K562 (cell line): ENCODE data around the gene SYPL2. TPM values are rescaled to one million over a fixed set of nuclear protein-coding genes. Genes with fewer than 3 reads are reported as not detected.

Source experiments
- ATAC-seq: fragments of 200-7000 bp; cut with Tn5 transposase; 3 replicates; pipeline ENCODE4 v1.9.1; 2020; ENCODE audit warnings: moderate library complexity
- BruUV-seq: library from RNA; stranded (reverse); fragments of 400-500 nt; replicated peaks from 2 replicates; lab custom pipeline; 2021; lab: Mats Ljungman, UMichigan
- CTCF ChIA-PET: fragments of 300-600 bp; formaldehyde crosslinking; extraction: SDS; loops from one replicate; lab custom pipeline; 2021; ENCODE audit warnings: low intra/inter-chr PET ratio; lab: Yijun Ruan, JAX
- POLR2A ChIA-PET: fragments of 300-600, 350-650 bp; sonication (Branson Sonifier 250); formaldehyde crosslinking; extraction: SDS; loops from one replicate; lab custom pipeline; 2021; ENCODE audit warnings: antibody characterized with exemption, inconsistent platforms; lab: Yijun Ruan, JAX
- DNase-seq, 4 experiments: peaks; one replicate each; pipeline versions ENCODE4 v3.0.0 to v3.0.0-alpha.2; 2011 to 2018; ENCODE audit warnings: low spot score in 3 of 4, mixed read lengths in 3 of 4; ENCODE audit errors: extremely low read depth in 1 of 4
- FAIRE-seq: peaks from 2 replicates; lab custom pipeline; 2011; peaks lifted over from hg19 to GRCh38; lab: Jason Lieb, UNC
- H2AFZ ChIP-seq: 2 replicates; pipeline ENCODE4 v1.6.0; 2011; ENCODE audit warnings: low read depth, low read length, control low read depth, inconsistent platforms
- H3K27ac ChIP-seq: fragments of 200-600 bp; 3 replicates; pipeline ENCODE4 v1.8.0; 2011; ENCODE audit warnings: low read depth, mild to moderate bottlenecking, control low read depth, inconsistent platforms, low read length, moderate library complexity, mixed read lengths; ENCODE audit errors: extremely low read depth
- H3K27me3 ChIP-seq, 2 experiments: fragments of 300-600 bp in 1 of 2; 2 replicates in 1 of 2; 3 replicates in 1 of 2; pipeline versions ENCODE4 v1.6.0 to v1.8.0; 2011; ENCODE audit warnings: inconsistent platforms in 2 of 2, low read length in 2 of 2, mild to moderate bottlenecking in 1 of 2, mixed read lengths in 1 of 2, moderate library complexity in 1 of 2; ENCODE audit not compliant: control insufficient read depth in 2 of 2, insufficient read depth in 2 of 2
- H3K36me3 ChIP-seq: fragments of 300-600 bp; 3 replicates; pipeline ENCODE4 v1.8.0; 2011; ENCODE audit warnings: mild to moderate bottlenecking, low read length, inconsistent platforms; ENCODE audit not compliant: control insufficient read depth, insufficient read depth
- H3K4me1 ChIP-seq, 2 experiments: fragments of 200-600 bp in 1 of 2; replicated peaks in 1 of 2; 2 replicates in 1 of 2; 3 replicates in 1 of 2; pipeline versions ENCODE4 v1.5.1 to v1.8.0; 2011; ENCODE audit warnings: inconsistent platforms in 2 of 2, low read length in 2 of 2, mild to moderate bottlenecking in 1 of 2, mixed read lengths in 1 of 2, moderate library complexity in 1 of 2; ENCODE audit not compliant: control insufficient read depth in 2 of 2, insufficient read depth in 2 of 2
- H3K4me2 ChIP-seq: 2 replicates; pipeline ENCODE4 v1.6.1; 2011; ENCODE audit warnings: low read length, control low read depth, inconsistent platforms, mixed read lengths; ENCODE audit not compliant: insufficient read depth
- H3K4me3 ChIP-seq: fragments of 200-600 bp; sonication (generic), shearing (Covaris generic); 2 replicates; pipeline ENCODE4 v1.5.1; 2016; ENCODE audit warnings: control low read depth, inconsistent platforms
- H3K79me2 ChIP-seq: fragments of 200-600 bp; 3 replicates; pipeline ENCODE4 v1.8.0; 2011; ENCODE audit warnings: low read length, inconsistent platforms; ENCODE audit not compliant: control insufficient read depth, insufficient read depth
- H3K9ac ChIP-seq, 2 experiments: 2 replicates each; pipeline versions ENCODE4 v1.6.0 to v1.6.1; 2011; ENCODE audit warnings: low read depth in 2 of 2, low read length in 2 of 2, control low read depth in 1 of 2, inconsistent platforms in 1 of 2, mild to moderate bottlenecking in 1 of 2, mixed read lengths in 1 of 2; ENCODE audit not compliant: insufficient read depth in 1 of 2
- H3K9me1 ChIP-seq: one replicate; pipeline ENCODE4 v1.6.0; 2011; ENCODE audit warnings: inconsistent platforms, mild to moderate bottlenecking, low read length, moderate library complexity; ENCODE audit not compliant: control insufficient read depth, insufficient read depth
- H3K9me3 ChIP-seq: replicated peaks from 2 replicates; pipeline ENCODE4 v1.5.1; 2011; ENCODE audit warnings: low read depth, low read length, inconsistent platforms; ENCODE audit not compliant: control insufficient read depth, insufficient read depth
- H4K20me1 ChIP-seq: replicated peaks from 2 replicates; pipeline ENCODE4 v1.6.1; 2011; ENCODE audit warnings: low read length, inconsistent platforms, mixed read lengths; ENCODE audit not compliant: control insufficient read depth, insufficient read depth
- BRD9 ChIP-seq: fragments of 450-650 bp; IDR thresholded peaks from 2 replicates; pipeline ENCODE4 v1.6.1; 2018; ENCODE audit warnings: low read depth; ENCODE audit not compliant: partially characterized antibody
- CREBBP ChIP-seq: IDR thresholded peaks from one replicate; pipeline ENCODE4 v1.6.1; 2012; ENCODE audit warnings: low read depth, mild to moderate bottlenecking, control low read depth, inconsistent platforms, low read length
- ILK ChIP-seq: fragments of 450-650 bp; IDR thresholded peaks from 2 replicates; pipeline ENCODE4 v1.6.1; 2016; ENCODE audit warnings: missing genetic modification characterization, low read depth, mild to moderate bottlenecking, missing compliant biosample characterization, moderate library complexity, borderline replicate concordance
- NCOA6 ChIP-seq: fragments of 450-650 bp; IDR thresholded peaks from 2 replicates; pipeline ENCODE4 v1.6.1; 2017; ENCODE audit warnings: mild to moderate bottlenecking
- POLR2AphosphoS2 ChIP-seq: IDR thresholded peaks from 2 replicates; pipeline ENCODE4 v1.6.1; 2012; ENCODE audit warnings: low read length, improper control_type of control experiment
- YBX1 ChIP-seq: fragments of 450-650 bp; IDR thresholded peaks from 2 replicates; pipeline ENCODE4 v1.7.1; 2016; ENCODE audit warnings: mild to moderate bottlenecking
- ZBTB17 ChIP-seq: fragments of 450-650 bp; formaldehyde crosslinking; IDR thresholded peaks from 2 replicates; pipeline ENCODE4 v1.4.0; 2020; ENCODE audit warnings: mild to moderate bottlenecking
- ZNF217 ChIP-seq: sonication (generic); formaldehyde crosslinking; IDR thresholded peaks from 2 replicates; pipeline ENCODE4 v1.8.0; 2022; ENCODE audit warnings: mild to moderate bottlenecking, missing genetic modification reagents
- ZNF24 ChIP-seq: fragments of 450-650 bp; IDR thresholded peaks from 2 replicates; pipeline ENCODE4 v1.6.1; 2016
- WGBS: fragments of 100-300 bp; shearing (Covaris generic); methylation state at CpG from one replicate; pipeline ENCODE4 v1.1.6; 2016; ENCODE audit warnings: low coverage, mixed read lengths; ENCODE audit not compliant: insufficient coverage; ENCODE audit errors: missing lambda C conversion rate; 5-methylcytosine and 5-hydroxymethylcytosine counted together
- in situ Hi-C: fragments of 300-500 bp; cut with MboI; formaldehyde crosslinking; loops from 4 replicates; pipeline ENCODE4 v1.15.0; 2018; ENCODE audit warnings: inconsistent platforms, mixed read lengths
- intact Hi-C: fragments of 100-400 bp; cut with micrococcal nuclease; formaldehyde crosslinking; loops from 2 replicates; pipeline ENCODE4 v1.14.2; 2022
- polyA plus RNA-seq, 8 experiments: library from polyadenylated mRNA; depleted of rRNA in 4 of 8; stranded (reverse) in 5 of 8; unstranded in 3 of 8; fragments of >200 nt; fragmentation: Nextera tagmentation in 2 of 8; fragmentation: Illumina TruSeq in 1 of 8; extraction: Ambion mirVana in 2 of 8; extraction: Trizol in 1 of 8; gene quantifications; 2 replicates each; pipeline versions ENCODE4 v1.2.1 to v1.2.3, GENCODE V29; 2011 to 2014; ENCODE audit warnings: inconsistent platforms in 1 of 8, missing spikeins in 1 of 8
- total RNA-seq, 7 experiments: library from RNA; depleted of rRNA in 6 of 7; stranded (reverse); fragments of >200 nt in 6 of 7; fragmentation: Illumina TruSeq in 2 of 7; extraction: Trizol in 2 of 7; gene quantifications; 2 replicates each; pipeline versions ENCODE4 v1.2.1 to v1.2.3, GENCODE V29; 2011 to 2021; ENCODE audit warnings: low replicate concordance in 1 of 7
- TF ChIP-seq, protein P1 (sequence below): fragments of 250-450 bp; sonication (Bioruptor Pico); IDR thresholded peaks from 2 replicates; pipeline ENCODE4 v1.6.1; 2021; ENCODE audit warnings: mild to moderate bottlenecking
- TF ChIP-seq, protein P2 (sequence below): fragments of 200-800 bp; sonication (Bioruptor generic); IDR thresholded peaks from 2 replicates; pipeline ENCODE4 v1.6.1; 2017; ENCODE audit warnings: missing genetic modification characterization, missing compliant biosample characterization
- TF ChIP-seq, protein P3 (sequence below): fragments of 450-650 bp; formaldehyde crosslinking; IDR thresholded peaks from 2 replicates; pipeline ENCODE4 v1.4.0; 2020; ENCODE audit warnings: mild to moderate bottlenecking, mixed read lengths

The SYPL2 gene
- total and polyA plus RNA-seq, 9 of the 15 experiments (the other 6 are each of a cell fraction or from before 2014, with no cell fraction given): 0.03 to 0.20 (median 0.07) TPM; not detected in 2

DNA sequence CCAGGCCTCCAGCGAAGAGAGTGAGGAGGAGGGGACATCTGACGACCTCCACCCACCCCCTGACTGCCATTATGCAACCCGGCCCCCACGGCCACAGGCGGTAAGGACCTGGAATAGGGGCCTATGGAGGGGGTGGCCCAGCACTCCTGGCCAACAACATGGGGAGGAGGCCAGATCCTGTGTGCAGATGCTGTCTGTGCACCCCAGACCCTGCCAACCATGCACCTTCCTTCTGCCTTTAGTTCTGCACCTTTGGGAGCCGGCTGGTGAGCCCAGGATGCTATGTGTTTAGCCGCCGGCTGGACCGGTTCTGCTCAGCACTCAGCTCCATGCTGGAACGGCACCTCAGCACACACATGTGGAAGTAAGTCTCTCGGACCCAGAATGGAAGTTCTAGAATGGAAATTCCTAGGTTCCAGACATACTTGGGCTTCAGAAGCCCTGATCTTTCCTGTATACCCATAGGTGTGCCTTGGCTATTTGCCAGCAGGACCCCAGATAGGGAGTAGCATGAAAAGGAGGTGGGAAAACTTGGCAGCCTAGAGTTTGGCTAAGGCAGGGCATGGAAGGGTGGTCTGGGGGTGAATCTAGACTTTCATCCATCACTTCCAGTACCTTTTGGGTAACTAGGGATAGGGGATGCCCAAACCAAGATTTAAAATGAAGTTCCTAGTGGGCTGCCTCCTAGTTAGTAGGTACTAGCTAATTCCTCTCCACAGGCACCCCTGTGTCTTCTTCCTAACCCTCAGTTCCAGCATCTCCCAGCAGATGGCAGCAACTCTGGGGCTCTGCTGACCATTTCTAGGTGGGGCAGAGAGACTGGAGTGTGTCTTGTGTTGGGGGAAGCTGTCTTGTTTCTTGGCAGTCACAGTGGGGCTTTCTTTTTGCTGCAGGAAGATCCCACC, 23.9 kb downstream of the SYPL2 start:
- Histone ChIP-seq H3K27me3 (no peaks in the 10 kb centered on the region), H3K79me2 (peaks cover 5% of the 10 kb centered on the region; the same call in 1 of the 3 replicates), H3K9me1 (no peaks in the 10 kb centered on the region), H2AFZ (no peak overlapping the region), H3K4me3 (no peak overlapping the region), H4K20me1 (no peaks in the 10 kb centered on the region), H3K4me2 (no peak overlapping the region), H3K27ac (no peak overlapping the region), H3K4me1 (peaks cover 13 to 23% of the 10 kb centered on the region in 2 experiments; a peak in 4 of 5 replicates), H3K9me3 (no peaks in the 10 kb centered on the region), H3K9ac (0 out of 4 replicates have a peak overlapping the region, but pooled peaks of 1 of the 2 experiments have one; percentile 0), H3K36me3 (peaks cover 56% of the 10 kb centered on the region; the same call in 2 of the 3 replicates)
- ATAC-seq (peak; percentile 67), DNase-seq (peak; percentile 67 to 79 (median 70)), FAIRE-seq (peak; percentile 89)
- BruUV-seq: no TSS peak
- CTCF ChIA-PET: interaction anchor here (0.6 to 6.9 kb wide), 3 partner anchors 42 to 88 kb away, joined by 3 to 131 read pairs (median 3); no protein-coding TSS in a partner anchor
- POLR2A ChIA-PET: interaction anchor here (0.6 to 1.9 kb wide), 9 partner anchors 22 to 760 kb away, joined by 3 to 17 read pairs (median 3); partner anchors contain the start of gene GNAI3
- in situ Hi-C loops: no loop called here
- intact Hi-C loops: loop anchor here (1.0 to 5.0 kb wide), 2 partner anchors 42 to 213 kb away; no protein-coding TSS in a partner anchor
- WGBS: 56% methylated on average over 11 of the region's 11 CpGs
- TF ChIP-seq, protein P1, sequence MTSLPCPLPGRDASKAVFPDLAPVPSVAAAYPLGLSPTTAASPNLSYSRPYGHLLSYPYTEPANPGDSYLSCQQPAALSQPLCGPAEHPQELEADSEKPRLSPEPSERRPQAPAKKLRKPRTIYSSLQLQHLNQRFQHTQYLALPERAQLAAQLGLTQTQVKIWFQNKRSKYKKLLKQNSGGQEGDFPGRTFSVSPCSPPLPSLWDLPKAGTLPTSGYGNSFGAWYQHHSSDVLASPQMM (CRISPR knock-in tag): no peak
- TF ChIP-seq BRD9: no peak
- TF ChIP-seq POLR2AphosphoS2: no peak
- no peak for TF ChIP-seq CREBBP
- TF ChIP-seq ZNF217: no peak
- no peak for TF ChIP-seq YBX1
- TF ChIP-seq, protein P2, sequence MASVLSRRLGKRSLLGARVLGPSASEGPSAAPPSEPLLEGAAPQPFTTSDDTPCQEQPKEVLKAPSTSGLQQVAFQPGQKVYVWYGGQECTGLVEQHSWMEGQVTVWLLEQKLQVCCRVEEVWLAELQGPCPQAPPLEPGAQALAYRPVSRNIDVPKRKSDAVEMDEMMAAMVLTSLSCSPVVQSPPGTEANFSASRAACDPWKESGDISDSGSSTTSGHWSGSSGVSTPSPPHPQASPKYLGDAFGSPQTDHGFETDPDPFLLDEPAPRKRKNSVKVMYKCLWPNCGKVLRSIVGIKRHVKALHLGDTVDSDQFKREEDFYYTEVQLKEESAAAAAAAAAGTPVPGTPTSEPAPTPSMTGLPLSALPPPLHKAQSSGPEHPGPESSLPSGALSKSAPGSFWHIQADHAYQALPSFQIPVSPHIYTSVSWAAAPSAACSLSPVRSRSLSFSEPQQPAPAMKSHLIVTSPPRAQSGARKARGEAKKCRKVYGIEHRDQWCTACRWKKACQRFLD (CRISPR knock-in tag): no peak
- TF ChIP-seq, protein P3, sequence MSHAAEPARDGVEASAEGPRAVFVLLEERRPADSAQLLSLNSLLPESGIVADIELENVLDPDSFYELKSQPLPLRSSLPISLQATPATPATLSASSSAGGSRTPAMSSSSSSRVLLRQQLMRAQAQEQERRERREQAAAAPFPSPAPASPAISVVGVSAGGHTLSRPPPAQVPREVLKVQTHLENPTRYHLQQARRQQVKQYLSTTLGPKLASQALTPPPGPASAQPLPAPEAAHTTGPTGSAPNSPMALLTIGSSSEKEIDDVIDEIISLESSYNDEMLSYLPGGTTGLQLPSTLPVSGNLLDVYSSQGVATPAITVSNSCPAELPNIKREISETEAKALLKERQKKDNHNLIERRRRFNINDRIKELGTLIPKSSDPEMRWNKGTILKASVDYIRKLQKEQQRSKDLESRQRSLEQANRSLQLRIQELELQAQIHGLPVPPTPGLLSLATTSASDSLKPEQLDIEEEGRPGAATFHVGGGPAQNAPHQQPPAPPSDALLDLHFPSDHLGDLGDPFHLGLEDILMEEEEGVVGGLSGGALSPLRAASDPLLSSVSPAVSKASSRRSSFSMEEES (CRISPR knock-in tag): no peak
- TF ChIP-seq NCOA6: no peak
- TF ChIP-seq ZBTB17: no peak
- no peak for TF ChIP-seq ILK
- TF ChIP-seq ZNF24: no peak
